AG04450 (cell line): Measurements from ENCODE around the gene FAM169A. TPM values are rescaled to one million over a fixed set of nuclear protein-coding genes. Genes with fewer than 3 reads are reported as not detected.
"Not testable (repeated sequence)": the region's sequence is repeated elsewhere in the genome, so short reads cannot be mapped to it uniquely, and the experiment has no call there.

ENCODE experiments used
- CTCF ChIA-PET: fragments of 300-600, 350-600 bp; formaldehyde crosslinking; extraction: SDS; loops from one replicate; lab custom pipeline; 2022; ENCODE audit warnings: antibody characterized with exemption, inconsistent platforms; lab: Charles Lee
- POLR2A ChIA-PET: fragments of 350-600 bp; formaldehyde crosslinking; extraction: SDS; loops from one replicate; lab custom pipeline; 2021; ENCODE audit warnings: antibody characterized with exemption, inconsistent platforms; lab: Yijun Ruan, JAX
- DNase-seq: peaks from one replicate; pipeline ENCODE4 v3.0.0-alpha.2; 2011; ENCODE audit warnings: low read depth, low spot score
- H3K27ac ChIP-seq: one replicate; pipeline ENCODE4 v1.5.1; 2012; ENCODE audit warnings: low read depth, low read length, control low read depth
- H3K27me3 ChIP-seq: one replicate; pipeline ENCODE4 v1.6.0; 2012; ENCODE audit warnings: low read length; ENCODE audit not compliant: control insufficient read depth, insufficient read depth
- H3K4me3 ChIP-seq: 2 replicates; pipeline ENCODE4 v1.5.1; 2011; ENCODE audit warnings: mild to moderate bottlenecking, low read depth, low read length, control low read depth
- H3K9me3 ChIP-seq: 2 replicates; pipeline ENCODE4 v1.5.1; 2012; ENCODE audit warnings: low read length; ENCODE audit not compliant: control insufficient read depth, insufficient read depth
- CTCF ChIP-seq: IDR thresholded peaks from 2 replicates; pipeline ENCODE4 v1.5.1; 2011; ENCODE audit warnings: low read depth, low read length, control low read depth, inconsistent platforms
- polyA plus RNA-seq: library from polyadenylated mRNA; depleted of rRNA; stranded (reverse); fragments of >200 nt; gene quantifications from 2 replicates; pipeline ENCODE4 v1.2.3, GENCODE V29; 2011

FAM169A gene
- polyA plus RNA-seq, 1 experiment: 0.05 TPM

- ChIA-PET CTCF (interaction anchor here (0.7 kb wide), 1 partner anchor 90 kb away, joined by 4 read pairs; no protein-coding TSS in a partner anchor), POLR2A (no interaction called here)
- Histone ChIP-seq H3K9me3 (no peaks in the 10 kb centered on the region; the same call in 1 of the 2 replicates), H3K4me3 (no peak overlapping the region), H3K27me3 (peaks cover 2% of the 10 kb centered on the region), H3K27ac (no peak overlapping the region)
- TF ChIP-seq CTCF: no peak
- DNase-seq: no peak
Observed at GRCh38 chr5:74889523-74890105, 23.4 kb upstream of the FAM169A start.

GRCh38 chr5:74888117-74888516 lies 21.9 kb upstream of the FAM169A start:
- POLR2A ChIA-PET: no interaction called here
- CTCF ChIA-PET: no interaction called here
- Histone ChIP-seq H3K27ac (no peak overlapping the region), H3K4me3 (no peak overlapping the region), H3K27me3 (no peaks in the 10 kb centered on the region), H3K9me3 (no peaks in the 10 kb centered on the region; the same call in 1 of the 2 replicates)
- no peak for TF ChIP-seq CTCF
- no peak for DNase-seq

GRCh38 chr5:74885170-74885569 lies 19.0 kb upstream of the FAM169A start:
- Histone ChIP-seq H3K27me3 (no peaks in the 10 kb centered on the region), H3K9me3 (no peaks in the 10 kb centered on the region; the same call in 1 of the 2 replicates), H3K27ac (no peak overlapping the region), H3K4me3 (no peak overlapping the region)
- no peak for DNase-seq
- TF ChIP-seq CTCF: no peak
- ChIA-PET CTCF (no interaction called here), POLR2A (no interaction called here)

- H3K9me3 ChIP-seq, H3K27ac ChIP-seq, CTCF ChIA-PET, POLR2A ChIA-PET, H3K27me3 ChIP-seq, H3K4me3 ChIP-seq, DNase-seq: not testable (repeated sequence)
Observed at GRCh38 chr5:74882379-74883134, 16.4 kb upstream of the FAM169A start.

GRCh38 chr5:74877624-74878304 lies 11.6 kb upstream of the FAM169A start:
- Histone ChIP-seq H3K27me3 (no peaks in the 10 kb centered on the region), H3K4me3 (no peak overlapping the region), H3K9me3 (no peaks in the 10 kb centered on the region), H3K27ac (no peak overlapping the region)
- no peak for TF ChIP-seq CTCF
- POLR2A ChIA-PET: no interaction called here
- no peak for DNase-seq
- CTCF ChIA-PET: no interaction called here
